Right lobe of liver (tissue), 6 donors: Measurements from ENCODE around the gene COL27A1. TPM values are rescaled to one million over a fixed set of nuclear protein-coding genes. Genes with fewer than 3 reads are reported as not detected.

Source experiments
- ATAC-seq, 4 donors: fragments of 200-7000 bp; cut with Tn5 transposase; one replicate each; pipeline ENCODE4 v1.9.1; 2020; ENCODE audit warnings: mild to moderate bottlenecking in 4 of 4, moderate library complexity in 4 of 4
- DNase-seq, 3 donors: peaks; one replicate each; pipeline ENCODE4 v3.0.0-alpha.2; 2020
- H3K27ac ChIP-seq, 3 donors: fragments of 200-600 bp; one replicate each; pipeline ENCODE4 v1.8.0; 2022
- H3K27me3 ChIP-seq, 2 donors: fragments of 200-600 bp; one replicate each; pipeline ENCODE4 v1.8.0; 2022
- H3K36me3 ChIP-seq, 4 donors: fragments of 200-600 bp; sonication (generic) in 1 of 4; one replicate each; pipeline versions ENCODE4 v1.5.1 to v1.8.0; 2017 to 2022; ENCODE audit warnings: control low read depth in 1 of 4
- H3K4me1 ChIP-seq, 4 donors: fragments of 200-600 bp; sonication (generic) in 1 of 4; one replicate each; pipeline versions ENCODE4 v1.5.1 to v1.8.0; 2017 to 2022; ENCODE audit warnings: control low read depth in 1 of 4
- H3K4me3 ChIP-seq, 3 donors: fragments of 200-600 bp; one replicate each; pipeline ENCODE4 v1.8.0; 2022
- H3K9me3 ChIP-seq, 4 donors: fragments of 200-600 bp; sonication (generic) in 1 of 4; one replicate each; pipeline versions ENCODE4 v1.5.1 to v1.8.0; 2017 to 2022; ENCODE audit warnings: control low read depth in 1 of 4
- CTCF ChIP-seq, 4 donors: fragments of 200-600 bp in 3 of 4; fragments of 450-650 bp in 1 of 4; IDR thresholded peaks; one replicate each; pipeline versions ENCODE4 v1.5.1 to v1.8.0; 2016 to 2022; ENCODE audit warnings: antibody characterized with exemption in 4 of 4, mild to moderate bottlenecking in 2 of 4
- POLR2A ChIP-seq: fragments of 450-650 bp; IDR thresholded peaks from one replicate; pipeline ENCODE4 v1.6.1; 2017; ENCODE audit warnings: antibody characterized with exemption, mild to moderate bottlenecking
- WGBS: methylation state at CpG from one replicate; pipeline ENCODE4 v1.1.6; 2018; ENCODE audit warnings: low coverage, low lambda C conversion rate; ENCODE audit not compliant: insufficient coverage; ENCODE audit errors: missing lambda C conversion rate; 5-methylcytosine and 5-hydroxymethylcytosine counted together
- intact Hi-C, 2 donors: fragments of 100-400 bp; cut with DNase I; formaldehyde crosslinking; loops; one replicate each; pipeline versions ENCODE4 v1.11.2 to v1.14.1; 2022
- total RNA-seq, 6 experiments: library from RNA; depleted of rRNA in 2 of 6; stranded (reverse); fragments of >200 nt in 2 of 6; fragmentation: NEBNext Ultra II Directional in 3 of 6; extraction: Animal tissue kit (Norgen Biotek cat#: 25700) in 3 of 6; gene quantifications; one replicate each; pipeline versions ENCODE4 v1.1.0 to v1.2.4, GENCODE V29; 2016 to 2023
- donor health status: DM: no; HTN: yes; CAD: no.
- donor health status: DM: no; HTN: no; CAD: no.
- donor health status: DM: no; HTN: no; CAD: no.
- donor health status: DM: no; HTN: yes; CAD: no.
- donor health status: DM: no; HTN: yes; CAD: no.

COL27A1 gene
- total RNA-seq, 6 experiments from 2014 or later = 11.8 to 51.9 (median 29.3) TPM

GRCh38 chr9:114304416-114305188 lies 149.3 kb downstream of the COL27A1 start:
- Histone ChIP-seq H3K4me3 (no peak overlapping the region), H3K27me3 (no peaks in the 10 kb centered on the region), H3K36me3 (no peaks in the 10 kb centered on the region), H3K4me1 (peaks cover 0 to 34% (median 0%) of the 10 kb centered on the region in 4 donors), H3K27ac (no peak overlapping the region), H3K9me3 (no peaks in the 10 kb centered on the region)
- TF ChIP-seq CTCF (IDR thresholded peaks at IDR 0.05) = no peak
- no peak for TF ChIP-seq POLR2A
- ATAC-seq = no peak
- intact Hi-C loops = loop anchor here in 1 of 2 donors (5.0 kb wide), 1 partner anchor 147 kb away; the partner anchor contains the start of gene COL27A1
- DNase-seq = peak in 1 of 3 donors; percentile 37
- WGBS = 60% methylated on average over 1 of the region's 10 CpGs

GRCh38 chr9:114307899-114308267 lies 152.5 kb downstream of the COL27A1 start:
- intact Hi-C loops = no loop called here
- WGBS = 77% methylated on average over 4 of the region's 6 CpGs
- no peak for DNase-seq
- TF ChIP-seq CTCF (IDR thresholded peaks at IDR 0.05) = no peak
- no peak for TF ChIP-seq POLR2A
- H3K4me1 ChIP-seq = peaks cover 0 to 31% (median 0%) of the 10 kb centered on the region in 4 donors
- H3K27ac ChIP-seq = peak overlapping the region in 1 of 3 donors; percentile 28
- no peaks in the 10 kb centered on the region for H3K36me3 ChIP-seq
- no peaks in the 10 kb centered on the region for H3K9me3 ChIP-seq
- peak in 1 of 4 donors; percentile 22 for ATAC-seq
- H3K27me3 ChIP-seq = no peaks in the 10 kb centered on the region
- H3K4me3 ChIP-seq = no peak overlapping the region

- peak; percentile 73 to 85 (median 74) for DNase-seq
- 87% methylated on average over 4 of the region's 13 CpGs for WGBS
These were observed 153.1 kb downstream of the COL27A1 start for GRCh38 chr9:114308361-114308950.

GRCh38 chr9:114309096-114309495 lies 153.8 kb downstream of the COL27A1 start:
- TF ChIP-seq CTCF (IDR thresholded peaks at IDR 0.05) (no peak), POLR2A (no peak)
- ATAC-seq (no peak), DNase-seq (peak in 1 of 3 donors; percentile 38)
- H3K4me1 ChIP-seq = peaks cover 0 to 39% (median 4%) of the 10 kb centered on the region in 4 donors
- no peak overlapping the region for H3K27ac ChIP-seq
- no peaks in the 10 kb centered on the region for H3K27me3 ChIP-seq
- H3K36me3 ChIP-seq = no peaks in the 10 kb centered on the region
- WGBS = 93% methylated on average over 5 of the region's 13 CpGs
- no peaks in the 10 kb centered on the region for H3K9me3 ChIP-seq
- intact Hi-C loops = no loop called here
- no peak overlapping the region for H3K4me3 ChIP-seq

More at GRCh38 chr9:114308361-114308950, 153.1 kb downstream of the COL27A1 start:
- intact Hi-C loops = no loop called here
- no peak for TF ChIP-seq POLR2A
- no peak for TF ChIP-seq CTCF (IDR thresholded peaks at IDR 0.05)
- Histone ChIP-seq H3K9me3 (no peaks in the 10 kb centered on the region), H3K4me1 (peaks cover 0 to 33% (median under 1%) of the 10 kb centered on the region in 4 donors), H3K27ac (peak overlapping the region in 2 of 3 donors; percentile 28 to 48), H3K36me3 (no peaks in the 10 kb centered on the region), H3K4me3 (no peak overlapping the region), H3K27me3 (no peaks in the 10 kb centered on the region)
- ATAC-seq = peak; percentile 13 to 64 (median 58)
